Fibroblast of lung (primary cell): ENCODE data around the gene ZNF608.

ENCODE experiments used
- EZH2 ChIP-seq: IDR thresholded peaks from 2 replicates; pipeline ENCODE4 v1.5.1; 2012; ENCODE audit warnings: low read length, control low read depth, mild to moderate bottlenecking; ENCODE audit errors: missing control alignments
- TF ChIP-seq, protein P1 (sequence below), 2 donors: IDR thresholded peaks in 1 of 2; conservative IDR thresholded peaks in 1 of 2; 1 replicate in 1 of 2; 2 replicates in 1 of 2; pipeline ENCODE4 v1.5.1; 2011 to 2012; ENCODE audit warnings: low read length in 2 of 2, control low read depth in 1 of 2, inconsistent platforms in 1 of 2, low read depth in 1 of 2, mild to moderate bottlenecking in 1 of 2

DNA sequence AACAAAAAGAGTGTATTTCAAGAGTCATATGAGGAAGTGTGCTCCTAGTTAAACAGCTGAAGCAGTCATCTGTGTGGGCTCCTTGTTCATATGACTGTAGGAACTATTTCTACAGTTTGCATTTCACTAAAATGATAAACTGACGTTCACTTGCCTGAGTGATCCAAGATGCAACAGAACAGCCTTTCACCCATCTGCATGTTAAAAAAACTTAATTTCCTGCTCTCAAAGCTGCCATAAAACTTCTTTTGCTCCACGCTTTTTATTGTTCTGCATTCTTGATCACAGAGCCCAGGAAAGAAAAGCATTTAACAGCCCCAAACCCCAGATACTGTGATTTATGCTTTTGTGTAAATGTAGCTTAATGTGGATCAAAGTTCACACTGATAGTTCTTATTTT is 43.9 kb downstream of the ZNF608 start:
- TF ChIP-seq, protein P1, sequence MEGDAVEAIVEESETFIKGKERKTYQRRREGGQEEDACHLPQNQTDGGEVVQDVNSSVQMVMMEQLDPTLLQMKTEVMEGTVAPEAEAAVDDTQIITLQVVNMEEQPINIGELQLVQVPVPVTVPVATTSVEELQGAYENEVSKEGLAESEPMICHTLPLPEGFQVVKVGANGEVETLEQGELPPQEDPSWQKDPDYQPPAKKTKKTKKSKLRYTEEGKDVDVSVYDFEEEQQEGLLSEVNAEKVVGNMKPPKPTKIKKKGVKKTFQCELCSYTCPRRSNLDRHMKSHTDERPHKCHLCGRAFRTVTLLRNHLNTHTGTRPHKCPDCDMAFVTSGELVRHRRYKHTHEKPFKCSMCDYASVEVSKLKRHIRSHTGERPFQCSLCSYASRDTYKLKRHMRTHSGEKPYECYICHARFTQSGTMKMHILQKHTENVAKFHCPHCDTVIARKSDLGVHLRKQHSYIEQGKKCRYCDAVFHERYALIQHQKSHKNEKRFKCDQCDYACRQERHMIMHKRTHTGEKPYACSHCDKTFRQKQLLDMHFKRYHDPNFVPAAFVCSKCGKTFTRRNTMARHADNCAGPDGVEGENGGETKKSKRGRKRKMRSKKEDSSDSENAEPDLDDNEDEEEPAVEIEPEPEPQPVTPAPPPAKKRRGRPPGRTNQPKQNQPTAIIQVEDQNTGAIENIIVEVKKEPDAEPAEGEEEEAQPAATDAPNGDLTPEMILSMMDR (conservative IDR thresholded peaks at IDR 0.05 in 1 of 2, IDR thresholded peaks at IDR 0.05 in 1 of 2; ENCODE audit: low read depth in 1 of 2, low read length in 2 of 2): no peak
- TF ChIP-seq EZH2: no peak
